22Rv1 (cell line): Measurements from ENCODE around the gene ZNF215.
"Not testable (repeated sequence)": the region's sequence is repeated elsewhere in the genome, so short reads cannot be mapped to it uniquely, and the experiment has no call there.

Source experiments
- ZFX ChIP-seq: fragments of 450-650 bp; IDR thresholded peaks from 2 replicates; pipeline ENCODE4 v1.6.1; 2017; ENCODE audit warnings: antibody characterized with exemption, borderline replicate concordance
- TF ChIP-seq, protein P1 (sequence below): fragments of 450-650 bp; IDR thresholded peaks from 2 replicates; pipeline ENCODE4 v1.5.1; 2017; ENCODE audit warnings: mild to moderate bottlenecking

DNA sequence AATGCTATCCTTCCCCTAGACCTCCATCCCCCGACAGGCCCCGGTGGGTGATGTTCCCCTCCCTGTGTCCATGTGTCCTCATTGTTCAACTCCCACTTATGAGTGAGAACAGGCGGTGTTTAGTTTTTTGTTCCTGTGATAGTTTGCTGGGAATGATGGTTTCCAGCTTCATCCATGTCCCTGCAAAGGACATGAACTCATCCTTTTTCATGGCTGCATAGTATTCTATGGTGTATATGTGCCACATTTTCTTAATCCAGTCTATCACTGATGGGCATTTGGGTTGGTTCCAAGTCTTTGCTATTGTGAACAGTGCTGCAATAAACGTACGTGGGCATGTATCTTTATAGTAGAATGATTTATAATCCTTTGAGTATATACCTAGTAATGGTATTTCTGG lies 38.5 kb upstream of the ZNF215 start:
- TF ChIP-seq, protein P1, sequence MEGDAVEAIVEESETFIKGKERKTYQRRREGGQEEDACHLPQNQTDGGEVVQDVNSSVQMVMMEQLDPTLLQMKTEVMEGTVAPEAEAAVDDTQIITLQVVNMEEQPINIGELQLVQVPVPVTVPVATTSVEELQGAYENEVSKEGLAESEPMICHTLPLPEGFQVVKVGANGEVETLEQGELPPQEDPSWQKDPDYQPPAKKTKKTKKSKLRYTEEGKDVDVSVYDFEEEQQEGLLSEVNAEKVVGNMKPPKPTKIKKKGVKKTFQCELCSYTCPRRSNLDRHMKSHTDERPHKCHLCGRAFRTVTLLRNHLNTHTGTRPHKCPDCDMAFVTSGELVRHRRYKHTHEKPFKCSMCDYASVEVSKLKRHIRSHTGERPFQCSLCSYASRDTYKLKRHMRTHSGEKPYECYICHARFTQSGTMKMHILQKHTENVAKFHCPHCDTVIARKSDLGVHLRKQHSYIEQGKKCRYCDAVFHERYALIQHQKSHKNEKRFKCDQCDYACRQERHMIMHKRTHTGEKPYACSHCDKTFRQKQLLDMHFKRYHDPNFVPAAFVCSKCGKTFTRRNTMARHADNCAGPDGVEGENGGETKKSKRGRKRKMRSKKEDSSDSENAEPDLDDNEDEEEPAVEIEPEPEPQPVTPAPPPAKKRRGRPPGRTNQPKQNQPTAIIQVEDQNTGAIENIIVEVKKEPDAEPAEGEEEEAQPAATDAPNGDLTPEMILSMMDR: not testable (repeated sequence)
- TF ChIP-seq ZFX: not testable (repeated sequence)
